ENCODE results near the gene UBE2G2.

Gene UBE2G2

DNA sequence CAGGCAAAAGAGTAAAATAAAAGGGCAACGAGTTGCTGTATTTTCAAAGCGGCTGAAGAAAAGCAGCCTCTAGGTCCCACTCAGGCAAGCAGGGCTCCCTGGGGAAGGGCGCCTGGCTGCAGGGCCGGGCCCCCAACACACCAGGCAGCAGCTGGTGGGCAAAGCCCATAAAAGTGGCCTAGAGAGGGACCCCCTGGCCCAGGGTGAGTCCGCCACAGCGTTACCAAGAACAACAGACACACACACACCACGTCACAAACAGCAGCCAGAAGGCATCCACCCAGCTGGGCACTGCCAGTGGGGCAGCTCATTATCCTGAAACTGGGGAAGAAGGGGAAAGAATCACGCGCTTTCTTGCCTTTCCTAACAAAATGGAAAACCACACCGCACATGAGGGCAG, 11.5 kb upstream of the UBE2G2 start:
- Mint-ChIP-seq H3K27ac (no peak overlapping the region), H3K36me3 (peaks cover 2% of the 10 kb centered on the region), H3K4me3 (no peak overlapping the region), H3K4me1 (ENCODE audit: low read depth) (peaks cover 19% of the 10 kb centered on the region), H3K27me3 (no peaks in the 10 kb centered on the region), H3K9me3 (ENCODE audit: low read depth) (no peaks in the 10 kb centered on the region)

DNA sequence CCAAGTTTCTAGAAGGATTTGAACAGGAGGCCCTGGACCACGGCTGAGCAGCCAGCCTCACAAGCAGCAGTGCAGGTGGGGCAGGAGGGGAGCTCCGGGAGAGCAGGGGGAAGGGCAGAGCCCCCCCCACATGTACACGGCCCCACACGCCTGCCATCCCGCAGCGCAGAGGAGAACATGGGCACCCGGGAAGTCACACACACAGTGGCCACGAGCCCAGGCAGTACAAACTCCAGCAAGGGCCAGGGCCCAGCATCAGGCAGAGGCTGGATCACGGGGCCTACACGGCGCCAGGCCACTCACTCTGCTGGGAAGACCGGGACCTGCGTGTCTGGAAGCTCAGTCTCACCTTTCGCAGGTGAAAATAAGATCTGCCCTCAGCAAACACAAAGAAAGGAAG, 11.0 kb upstream of the UBE2G2 start:
- H3K4me1 Mint-ChIP-seq (ENCODE audit: low read depth) = peaks cover 19% of the 10 kb centered on the region
- no peaks in the 10 kb centered on the region for H3K27me3 Mint-ChIP-seq
- no peaks in the 10 kb centered on the region for H3K9me3 Mint-ChIP-seq (ENCODE audit: low read depth)
- no peak overlapping the region for H3K27ac Mint-ChIP-seq
- no peak overlapping the region for H3K4me3 Mint-ChIP-seq
- H3K36me3 Mint-ChIP-seq = peaks cover 2% of the 10 kb centered on the region

DNA sequence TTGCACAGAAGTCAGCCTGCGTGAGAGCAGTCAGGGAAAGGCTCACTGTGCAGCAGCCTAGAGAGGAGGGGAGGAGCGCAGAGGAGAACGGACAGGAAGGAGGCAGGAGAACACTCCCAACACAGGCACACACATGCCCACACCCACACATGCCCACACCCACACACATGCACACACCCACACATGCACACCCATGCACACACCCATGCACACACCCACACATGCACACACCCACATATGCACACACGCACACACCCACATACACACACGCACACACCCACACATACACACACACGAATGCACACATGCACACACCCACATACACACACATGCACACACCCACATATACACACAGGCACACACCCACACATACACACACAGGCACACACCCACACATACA, 9.2 kb upstream of the UBE2G2 start:
- H3K36me3 Mint-ChIP-seq = peaks cover 2% of the 10 kb centered on the region
- H3K27ac Mint-ChIP-seq = peak overlapping the region; percentile 64
- peaks cover 13% of the 10 kb centered on the region for H3K4me1 Mint-ChIP-seq (ENCODE audit: low read depth)
- H3K4me3 Mint-ChIP-seq = no peak overlapping the region
- H3K27me3 Mint-ChIP-seq = no peaks in the 10 kb centered on the region
- H3K9me3 Mint-ChIP-seq (ENCODE audit: low read depth) = no peaks in the 10 kb centered on the region

DNA sequence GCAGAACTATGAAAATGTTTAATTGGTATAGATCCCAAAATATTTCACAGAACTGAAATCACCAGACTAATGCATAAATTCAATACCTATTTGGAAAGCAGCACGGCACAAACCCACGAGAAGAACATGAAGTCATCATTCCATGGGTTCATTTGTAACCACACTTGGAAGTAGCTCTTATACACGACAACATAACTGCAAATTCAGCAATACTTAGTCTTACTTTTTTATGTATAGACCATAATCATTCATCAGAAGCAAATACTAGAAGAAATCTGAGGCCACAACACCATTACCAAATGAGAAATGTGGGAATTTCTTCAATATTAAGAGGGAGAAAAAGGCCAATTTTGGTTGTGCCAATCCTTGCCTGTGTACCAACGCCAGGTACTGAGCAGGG, 4.2 kb upstream of the UBE2G2 start:
- Mint-ChIP-seq H3K27me3 (no peaks in the 10 kb centered on the region), H3K27ac (no peak overlapping the region), H3K36me3 (peaks cover 10% of the 10 kb centered on the region), H3K4me1 (ENCODE audit: low read depth) (peaks cover 16% of the 10 kb centered on the region), H3K4me3 (no peak overlapping the region), H3K9me3 (ENCODE audit: low read depth) (no peaks in the 10 kb centered on the region)

DNA sequence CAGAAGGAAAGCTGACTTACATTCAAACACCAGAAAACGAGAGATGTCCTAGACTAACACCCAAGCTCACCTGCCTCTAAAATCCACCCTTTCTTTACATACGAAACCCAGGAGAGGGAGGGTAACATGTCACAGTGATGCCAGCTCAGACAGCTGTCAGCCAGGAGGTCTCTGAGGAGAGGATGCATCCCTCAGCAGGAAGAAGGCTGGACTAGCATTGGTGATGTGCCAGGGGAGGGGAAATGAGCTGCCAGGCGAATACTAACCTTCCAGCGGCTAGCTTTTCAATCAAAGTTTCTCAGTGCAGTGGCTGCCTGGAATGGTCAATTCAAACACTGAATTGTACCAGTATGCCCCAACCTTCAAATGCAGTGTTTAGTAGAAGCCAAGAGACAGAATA, 3.6 kb upstream of the UBE2G2 start:
- no peaks in the 10 kb centered on the region for H3K9me3 Mint-ChIP-seq (ENCODE audit: low read depth)
- H3K36me3 Mint-ChIP-seq = peaks cover 10% of the 10 kb centered on the region
- H3K4me3 Mint-ChIP-seq = no peak overlapping the region
- no peaks in the 10 kb centered on the region for H3K27me3 Mint-ChIP-seq
- no peak overlapping the region for H3K27ac Mint-ChIP-seq
- H3K4me1 Mint-ChIP-seq (ENCODE audit: low read depth) = peaks cover 22% of the 10 kb centered on the region

DNA sequence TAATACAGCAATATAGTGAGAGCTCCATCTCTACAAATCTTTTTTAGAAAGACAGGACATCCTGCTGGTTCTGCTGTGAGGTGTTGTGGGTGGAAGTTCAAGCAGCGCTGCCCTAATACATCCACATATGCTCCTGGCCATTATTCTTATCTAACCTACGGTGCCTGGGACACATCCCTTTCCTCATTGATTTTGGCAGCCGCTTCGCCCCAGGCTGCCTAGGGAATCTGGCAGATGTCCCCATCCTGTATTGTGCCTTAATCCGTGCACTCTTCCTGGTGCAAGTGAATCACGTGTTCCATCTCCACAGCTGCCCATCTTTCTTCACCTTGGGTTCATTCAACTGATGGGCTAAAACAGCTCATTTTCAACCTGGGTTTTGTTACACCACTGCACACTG, 3.1 kb upstream of the UBE2G2 start:
- H3K9me3 Mint-ChIP-seq (ENCODE audit: low read depth) = no peaks in the 10 kb centered on the region
- peaks cover 27% of the 10 kb centered on the region for H3K4me1 Mint-ChIP-seq (ENCODE audit: low read depth)
- H3K4me3 Mint-ChIP-seq = no peak overlapping the region
- H3K27me3 Mint-ChIP-seq = no peaks in the 10 kb centered on the region
- H3K27ac Mint-ChIP-seq = no peak overlapping the region
- peaks cover 11% of the 10 kb centered on the region for H3K36me3 Mint-ChIP-seq

DNA sequence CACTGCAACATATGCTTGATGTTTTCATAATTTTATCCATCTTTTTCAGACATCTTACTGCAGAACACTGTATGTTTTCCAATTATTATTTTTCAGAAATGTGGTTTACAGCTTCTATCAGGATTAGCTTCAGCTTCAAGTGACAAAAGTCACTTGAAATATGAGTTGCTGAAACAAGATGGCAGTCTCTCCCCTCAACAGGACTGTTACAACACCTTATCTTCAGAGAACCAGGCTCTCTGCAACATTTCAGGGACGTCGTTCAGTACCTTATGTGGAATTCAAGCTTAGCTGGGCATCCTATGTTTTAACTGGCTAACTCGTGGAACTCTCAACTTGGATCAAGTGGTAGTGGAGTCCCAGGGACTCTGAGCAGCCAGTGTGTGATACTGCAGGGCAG, 2.0 kb upstream of the UBE2G2 start:
- H3K4me3 Mint-ChIP-seq = peak overlapping the region; percentile 94
- H3K27ac Mint-ChIP-seq = peak overlapping the region; percentile 41
- H3K9me3 Mint-ChIP-seq (ENCODE audit: low read depth) = no peaks in the 10 kb centered on the region
- peaks cover 13% of the 10 kb centered on the region for H3K36me3 Mint-ChIP-seq
- H3K27me3 Mint-ChIP-seq = no peaks in the 10 kb centered on the region
- H3K4me1 Mint-ChIP-seq (ENCODE audit: low read depth) = peaks cover 38% of the 10 kb centered on the region

DNA sequence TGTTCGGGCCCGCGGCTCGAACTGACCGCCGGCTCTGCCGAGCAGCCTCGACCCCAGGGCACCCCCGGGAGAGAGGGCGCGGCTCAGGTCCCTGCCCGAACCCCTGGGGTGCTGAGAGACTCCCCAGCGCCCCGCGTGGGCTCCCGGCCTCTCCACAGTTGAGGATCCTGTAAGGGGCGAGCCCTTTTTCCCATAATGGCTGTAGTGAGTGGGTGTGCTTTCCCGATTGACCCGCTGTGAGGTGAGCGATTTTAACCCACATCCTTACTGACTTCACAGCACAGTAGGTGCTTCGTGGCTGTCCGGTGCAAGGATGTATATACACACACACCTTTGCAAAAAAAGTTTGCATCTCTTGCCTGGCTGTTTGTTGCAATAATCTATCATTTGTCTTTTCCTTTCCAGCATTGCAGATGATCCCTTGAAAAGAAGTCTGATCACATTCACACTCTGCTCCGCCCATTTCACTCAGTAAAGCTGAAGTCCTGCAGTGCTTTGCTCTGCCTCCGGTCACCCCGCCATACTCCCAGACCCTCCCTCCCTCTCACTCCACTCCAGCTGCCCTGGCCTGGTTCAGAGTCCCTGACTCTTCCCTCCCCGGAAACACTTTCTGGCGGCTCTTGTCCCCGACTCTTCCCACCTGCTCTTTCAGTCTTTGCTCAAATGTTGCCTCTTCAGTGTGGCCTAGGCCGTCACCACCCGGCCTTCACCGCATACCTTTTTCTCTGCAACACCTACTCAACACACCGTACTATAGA, 955 bp upstream of the UBE2G2 start:
- H3K36me3 Mint-ChIP-seq = peaks cover 15% of the 10 kb centered on the region
- H3K27ac Mint-ChIP-seq = peak overlapping the region; percentile 91
- peak overlapping the region; percentile 94 for H3K4me3 Mint-ChIP-seq
- no peaks in the 10 kb centered on the region for H3K9me3 Mint-ChIP-seq (ENCODE audit: low read depth)
- H3K4me1 Mint-ChIP-seq (ENCODE audit: low read depth) = peaks cover 47% of the 10 kb centered on the region
- no peaks in the 10 kb centered on the region for H3K27me3 Mint-ChIP-seq

DNA sequence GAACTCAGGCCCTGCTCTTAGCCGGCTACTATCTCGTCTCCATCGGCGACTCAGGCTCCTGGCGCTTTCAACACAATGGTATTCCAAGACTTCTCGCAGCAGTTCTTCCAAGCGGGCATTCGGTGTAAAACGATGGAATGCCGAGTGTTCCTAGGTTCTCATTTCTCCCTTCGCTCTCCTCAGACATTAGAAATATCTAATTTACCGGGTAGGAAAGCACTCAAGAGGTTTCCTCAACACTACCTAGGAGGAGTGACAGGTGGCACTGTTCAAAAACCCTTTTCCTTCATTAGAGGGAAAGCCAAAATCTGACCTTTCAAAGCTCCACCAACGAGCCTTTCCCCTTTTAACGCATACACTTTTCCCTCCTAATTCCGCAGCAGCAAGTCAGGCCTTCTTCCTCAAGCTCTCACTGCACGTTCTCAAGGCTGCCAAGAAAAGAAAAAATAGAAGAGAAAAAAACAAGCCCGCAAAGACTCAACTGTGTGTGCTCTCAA, 601 bp downstream of the UBE2G2 start:
- H3K27me3 Mint-ChIP-seq = no peaks in the 10 kb centered on the region
- peaks cover 19% of the 10 kb centered on the region for H3K36me3 Mint-ChIP-seq
- peak overlapping the region; percentile 100 for H3K4me3 Mint-ChIP-seq
- H3K4me1 Mint-ChIP-seq (ENCODE audit: low read depth) = peaks cover 59% of the 10 kb centered on the region
- H3K27ac Mint-ChIP-seq = peak overlapping the region; percentile 97
- H3K9me3 Mint-ChIP-seq (ENCODE audit: low read depth) = no peaks in the 10 kb centered on the region

DNA sequence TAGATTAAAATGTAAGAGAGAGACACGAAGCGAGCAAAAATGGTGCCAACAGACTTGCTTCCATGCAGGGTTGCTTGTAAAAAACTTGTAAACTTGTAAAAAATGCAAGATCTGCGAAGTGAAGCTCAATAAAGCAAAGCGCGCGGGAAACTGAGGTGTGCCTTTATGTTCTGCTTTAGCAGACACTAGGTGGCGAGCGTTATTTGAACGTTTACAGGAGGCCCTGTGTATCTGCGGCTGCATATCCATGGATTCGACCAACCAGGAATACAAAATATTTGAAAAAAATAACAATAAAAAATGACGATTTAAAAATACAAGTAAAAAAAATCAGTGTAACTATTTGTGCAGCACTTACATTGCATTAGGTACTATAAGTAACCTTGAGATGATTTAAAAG, 1.5 kb downstream of the UBE2G2 start:
- H3K9me3 Mint-ChIP-seq (ENCODE audit: low read depth) = no peaks in the 10 kb centered on the region
- H3K36me3 Mint-ChIP-seq = peaks cover 19% of the 10 kb centered on the region
- peaks cover 64% of the 10 kb centered on the region for H3K4me1 Mint-ChIP-seq (ENCODE audit: low read depth)
- H3K4me3 Mint-ChIP-seq = peak overlapping the region; percentile 100
- no peaks in the 10 kb centered on the region for H3K27me3 Mint-ChIP-seq
- H3K27ac Mint-ChIP-seq = peak overlapping the region; percentile 68

DNA sequence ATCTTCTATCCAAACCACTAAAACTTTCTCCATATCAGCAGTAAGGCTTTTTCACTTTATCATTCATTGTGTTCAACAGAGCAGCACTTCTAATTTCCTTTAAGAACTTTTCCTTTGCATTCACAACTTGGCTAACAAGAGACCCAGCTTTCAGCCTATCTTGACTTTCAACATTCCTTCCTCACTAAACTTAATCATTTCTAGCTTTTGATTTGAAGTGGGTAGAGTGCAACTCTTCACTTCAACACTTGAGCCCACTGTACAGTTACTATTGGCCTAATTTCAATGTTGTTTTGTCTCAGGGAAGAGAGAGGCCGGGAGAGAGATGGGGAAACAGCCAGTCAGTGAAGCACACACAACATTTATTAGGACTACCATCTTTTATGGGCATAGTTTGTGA, 2.0 kb downstream of the UBE2G2 start:
- Mint-ChIP-seq H3K4me3 (peak overlapping the region; percentile 100), H3K9me3 (ENCODE audit: low read depth) (no peaks in the 10 kb centered on the region), H3K27me3 (no peaks in the 10 kb centered on the region), H3K4me1 (ENCODE audit: low read depth) (peaks cover 64% of the 10 kb centered on the region), H3K36me3 (peaks cover 19% of the 10 kb centered on the region), H3K27ac (peak overlapping the region; percentile 68)

DNA sequence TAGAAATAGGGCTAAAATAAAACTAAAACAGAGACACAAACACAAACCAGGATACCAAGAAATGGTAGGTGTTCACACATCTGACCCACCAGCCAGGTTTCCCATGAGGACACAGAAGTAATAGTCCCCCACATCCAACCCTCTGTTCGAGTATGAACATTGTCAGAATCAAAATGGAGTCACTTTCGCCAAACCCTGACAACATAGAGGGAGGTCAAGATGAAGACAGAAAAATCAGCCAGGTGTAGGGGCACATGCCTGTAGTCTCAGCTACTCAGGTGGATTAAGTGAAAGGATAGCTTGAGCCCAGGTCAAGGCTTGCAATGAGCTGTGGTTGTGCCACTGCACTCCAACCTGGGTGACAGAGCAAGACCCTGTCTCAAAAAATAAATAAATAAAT, 3.8 kb downstream of the UBE2G2 start:
- Mint-ChIP-seq H3K27me3 (no peaks in the 10 kb centered on the region), H3K4me1 (ENCODE audit: low read depth) (peaks cover 70% of the 10 kb centered on the region), H3K36me3 (peaks cover 14% of the 10 kb centered on the region), H3K4me3 (no peak overlapping the region), H3K9me3 (ENCODE audit: low read depth) (no peaks in the 10 kb centered on the region), H3K27ac (no peak overlapping the region)

DNA sequence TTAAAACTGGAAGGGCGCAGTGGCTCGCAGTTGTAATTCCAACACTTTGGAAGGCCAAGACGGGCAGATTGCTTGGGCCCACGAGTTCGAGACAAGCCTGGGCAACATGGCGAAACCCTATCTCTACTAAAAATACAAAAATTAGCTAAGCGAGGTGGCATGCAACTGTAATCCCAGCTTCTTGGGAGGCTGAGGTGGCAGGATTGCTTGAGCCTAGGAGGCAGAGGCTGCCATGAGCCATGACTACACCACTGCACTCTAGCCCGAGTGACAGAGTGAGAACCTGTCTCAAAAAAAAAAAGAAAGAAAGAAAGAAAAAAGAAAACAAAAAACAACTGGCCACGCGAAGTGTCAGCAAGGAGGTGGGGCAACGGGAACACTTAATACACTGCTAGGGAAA, 6.3 kb downstream of the UBE2G2 start:
- no peaks in the 10 kb centered on the region for H3K27me3 Mint-ChIP-seq
- H3K4me1 Mint-ChIP-seq (ENCODE audit: low read depth) = peaks cover 76% of the 10 kb centered on the region
- no peak overlapping the region for H3K27ac Mint-ChIP-seq
- no peak overlapping the region for H3K4me3 Mint-ChIP-seq
- no peaks in the 10 kb centered on the region for H3K9me3 Mint-ChIP-seq (ENCODE audit: low read depth)
- peaks cover 13% of the 10 kb centered on the region for H3K36me3 Mint-ChIP-seq

DNA sequence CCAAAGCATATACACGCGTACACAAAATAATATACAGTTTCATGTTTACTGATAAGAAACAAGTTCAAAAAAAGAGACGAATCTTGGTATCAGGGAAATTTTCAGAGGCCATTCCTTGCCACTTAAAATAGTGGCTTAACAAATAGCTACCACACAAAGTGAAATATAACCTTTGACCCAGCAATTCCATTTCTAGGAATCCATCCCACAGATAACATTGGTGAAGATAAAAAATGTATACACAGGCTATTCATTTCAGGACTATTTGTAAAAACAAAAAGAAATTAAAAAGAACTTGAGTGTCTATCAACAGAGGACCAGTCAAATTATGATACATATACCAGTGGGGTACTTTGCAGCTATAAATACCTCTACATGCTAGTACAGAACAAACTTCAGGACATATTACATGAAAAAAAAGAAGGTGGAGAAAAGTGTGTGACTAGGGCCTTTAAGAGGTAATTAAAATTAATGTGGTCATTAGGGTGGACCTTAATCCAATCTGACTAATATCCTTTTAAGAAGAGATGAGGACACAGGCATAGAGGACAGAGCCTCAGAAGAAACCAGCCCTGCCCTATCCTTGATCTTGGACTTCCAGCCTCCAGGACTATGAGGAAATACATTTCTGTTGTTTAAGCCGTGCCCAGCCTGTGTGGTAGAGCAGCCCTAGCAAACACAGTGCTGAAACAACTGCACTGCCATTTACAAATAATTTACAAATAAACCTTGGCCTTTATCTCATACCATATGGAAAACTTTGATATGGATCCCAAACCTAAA, 7.8 kb downstream of the UBE2G2 start:
- H3K4me3 Mint-ChIP-seq = peak overlapping the region; percentile 9
- H3K4me1 Mint-ChIP-seq (ENCODE audit: low read depth) = peaks cover 71% of the 10 kb centered on the region
- H3K36me3 Mint-ChIP-seq = peaks cover 8% of the 10 kb centered on the region
- H3K27ac Mint-ChIP-seq = peak overlapping the region; percentile 43
- H3K9me3 Mint-ChIP-seq (ENCODE audit: low read depth) = no peaks in the 10 kb centered on the region
- no peaks in the 10 kb centered on the region for H3K27me3 Mint-ChIP-seq

DNA sequence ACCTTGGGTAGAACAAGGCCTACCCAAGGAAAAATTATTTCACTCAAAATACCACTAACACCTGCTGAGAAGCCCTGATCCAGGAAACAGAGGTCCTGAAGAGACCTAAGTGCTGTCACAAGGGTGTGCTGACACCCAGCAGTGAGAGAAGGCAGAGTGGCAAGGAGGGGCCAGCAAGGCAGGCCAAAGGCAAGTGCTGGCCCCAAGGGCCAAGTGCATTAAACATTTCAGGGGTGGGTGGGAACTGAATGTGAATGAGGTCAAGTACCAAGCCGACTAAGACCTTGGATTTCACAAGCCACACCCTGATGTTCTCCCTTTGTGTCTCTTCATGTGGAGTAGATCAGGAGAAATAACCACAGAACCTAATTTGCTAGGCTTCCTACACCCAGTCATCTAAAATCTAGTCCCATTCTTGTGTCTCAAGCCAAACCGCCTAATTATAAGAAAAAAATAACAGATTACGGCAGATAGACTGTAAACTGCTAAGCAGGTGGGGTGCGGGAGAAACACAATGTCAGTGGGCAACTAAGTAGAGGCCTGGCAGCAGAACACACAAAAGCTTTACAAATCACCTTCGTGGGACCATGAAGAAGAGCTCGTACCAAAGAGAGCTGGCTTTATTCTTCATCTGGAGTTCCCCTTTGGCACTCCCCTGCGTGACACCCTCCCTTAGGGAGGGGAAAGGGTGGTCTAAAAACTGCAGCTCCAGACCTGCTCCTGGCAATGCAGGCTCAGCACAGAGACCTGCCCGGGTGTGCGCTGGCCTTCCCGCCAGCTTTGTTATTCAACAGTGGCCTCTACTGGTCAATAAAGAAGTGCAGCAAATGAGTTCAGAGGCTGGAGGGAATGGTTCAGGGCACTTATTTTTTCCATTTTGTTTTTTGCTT, 8.7 kb downstream of the UBE2G2 start:
- no peaks in the 10 kb centered on the region for H3K27me3 Mint-ChIP-seq
- peaks cover 6% of the 10 kb centered on the region for H3K36me3 Mint-ChIP-seq
- peak overlapping the region; percentile 46 for H3K27ac Mint-ChIP-seq
- H3K9me3 Mint-ChIP-seq (ENCODE audit: low read depth) = no peaks in the 10 kb centered on the region
- peaks cover 66% of the 10 kb centered on the region for H3K4me1 Mint-ChIP-seq (ENCODE audit: low read depth)
- peak overlapping the region; percentile 9 for H3K4me3 Mint-ChIP-seq

Measured in activated naive CD8-positive, alpha-beta T cell (primary cell).